Measurements from ENCODE around the gene SUFU. TPM values are rescaled to one million over a fixed set of nuclear protein-coding genes. Genes with fewer than 3 reads are reported as not detected.

The SUFU gene
- total RNA-seq, 2 donors from 2014 or later, result 3.1 to 6.6 TPM

DNA sequence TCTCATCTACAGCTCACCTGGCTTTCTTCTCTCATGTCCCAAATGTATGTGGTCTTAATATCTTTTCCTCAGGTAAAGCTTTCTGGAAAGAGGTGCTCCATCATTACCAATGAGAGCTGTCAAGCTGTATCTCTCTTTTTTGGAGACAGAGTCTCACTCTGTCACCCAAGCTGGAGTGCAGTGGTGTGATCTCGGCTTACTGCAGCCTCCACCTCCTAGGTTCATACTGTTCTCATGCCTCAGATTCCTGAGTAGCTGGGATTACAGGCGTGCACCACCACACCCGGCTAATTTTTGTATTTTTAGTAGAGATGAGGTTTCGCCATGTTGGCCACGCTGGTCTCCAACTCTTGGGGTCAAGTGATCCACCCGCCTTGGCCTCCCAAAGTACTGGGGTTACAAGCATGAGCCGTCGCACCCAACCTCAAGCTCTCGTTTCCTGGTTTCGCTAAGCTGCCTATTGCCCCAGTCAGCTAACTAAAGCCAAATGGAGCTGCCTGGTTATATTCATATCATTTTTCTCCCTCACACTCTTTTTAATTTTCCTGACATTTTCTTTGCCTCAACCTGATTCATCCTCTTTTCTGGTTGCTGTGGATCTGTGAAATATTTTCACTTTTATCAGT is 60.5 kb downstream of the SUFU start:
- DNase-seq, result no peak
- no peak for ATAC-seq
- Histone ChIP-seq H3K27ac (no peak overlapping the region), H3K4me3 (no peak overlapping the region), H3K4me1 (no peaks in the 10 kb centered on the region), H3K36me3 (replicated peaks in 1 of 2; ENCODE audit: insufficient read depth in 1 of 2, low read depth in 2 of 2) (no peaks in the 10 kb centered on the region), H3K9me3 (no peaks in the 10 kb centered on the region), H3K27me3 (no peaks in the 10 kb centered on the region)
- WGBS, 2 donors, result 88 to 89% methylated on average over 10 of the region's 10 CpGs
- intact Hi-C loops (cut with DNase I), result no loop called here
- no peak for TF ChIP-seq POLR2A (IDR thresholded peaks at IDR 0.05)
- TF ChIP-seq, protein P1, sequence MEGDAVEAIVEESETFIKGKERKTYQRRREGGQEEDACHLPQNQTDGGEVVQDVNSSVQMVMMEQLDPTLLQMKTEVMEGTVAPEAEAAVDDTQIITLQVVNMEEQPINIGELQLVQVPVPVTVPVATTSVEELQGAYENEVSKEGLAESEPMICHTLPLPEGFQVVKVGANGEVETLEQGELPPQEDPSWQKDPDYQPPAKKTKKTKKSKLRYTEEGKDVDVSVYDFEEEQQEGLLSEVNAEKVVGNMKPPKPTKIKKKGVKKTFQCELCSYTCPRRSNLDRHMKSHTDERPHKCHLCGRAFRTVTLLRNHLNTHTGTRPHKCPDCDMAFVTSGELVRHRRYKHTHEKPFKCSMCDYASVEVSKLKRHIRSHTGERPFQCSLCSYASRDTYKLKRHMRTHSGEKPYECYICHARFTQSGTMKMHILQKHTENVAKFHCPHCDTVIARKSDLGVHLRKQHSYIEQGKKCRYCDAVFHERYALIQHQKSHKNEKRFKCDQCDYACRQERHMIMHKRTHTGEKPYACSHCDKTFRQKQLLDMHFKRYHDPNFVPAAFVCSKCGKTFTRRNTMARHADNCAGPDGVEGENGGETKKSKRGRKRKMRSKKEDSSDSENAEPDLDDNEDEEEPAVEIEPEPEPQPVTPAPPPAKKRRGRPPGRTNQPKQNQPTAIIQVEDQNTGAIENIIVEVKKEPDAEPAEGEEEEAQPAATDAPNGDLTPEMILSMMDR (IDR thresholded peaks at IDR 0.05), result no peak

DNA sequence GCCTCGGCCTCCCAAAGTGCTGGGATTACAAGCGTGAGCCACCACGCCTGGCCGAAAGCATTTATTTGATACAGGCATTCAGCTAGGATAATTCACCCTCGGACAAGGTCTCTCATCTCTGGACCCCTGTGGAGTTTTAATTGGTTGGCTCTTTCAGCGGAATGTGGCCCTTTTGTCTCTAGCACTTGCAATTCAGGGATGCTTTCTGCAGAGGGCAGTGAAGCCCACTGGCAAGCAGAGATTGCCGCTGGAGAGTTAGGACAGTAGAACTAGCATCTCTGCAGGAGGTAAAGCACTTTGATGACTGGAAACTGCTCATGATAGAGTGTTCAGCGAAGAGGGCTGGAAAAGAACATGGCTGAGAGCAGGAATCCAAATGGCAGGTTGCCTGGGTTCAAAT is 62.0 kb downstream of the SUFU start:
- no peaks in the 10 kb centered on the region for H3K27me3 ChIP-seq
- ATAC-seq (no peak), DNase-seq (no peak)
- H3K27ac ChIP-seq, result no peak overlapping the region
- H3K36me3 ChIP-seq (replicated peaks in 1 of 2; ENCODE audit: insufficient read depth in 1 of 2, low read depth in 2 of 2), result no peaks in the 10 kb centered on the region
- 96 to 97% methylated on average over 7 to 8 of the region's 8 CpGs for WGBS, 2 donors
- intact Hi-C loops (cut with DNase I), result no loop called here
- no peaks in the 10 kb centered on the region for H3K4me1 ChIP-seq
- no peaks in the 10 kb centered on the region for H3K9me3 ChIP-seq
- no peak overlapping the region for H3K4me3 ChIP-seq
- TF ChIP-seq, protein P1 (IDR thresholded peaks at IDR 0.05), result no peak
- TF ChIP-seq POLR2A (IDR thresholded peaks at IDR 0.05), result no peak

DNA sequence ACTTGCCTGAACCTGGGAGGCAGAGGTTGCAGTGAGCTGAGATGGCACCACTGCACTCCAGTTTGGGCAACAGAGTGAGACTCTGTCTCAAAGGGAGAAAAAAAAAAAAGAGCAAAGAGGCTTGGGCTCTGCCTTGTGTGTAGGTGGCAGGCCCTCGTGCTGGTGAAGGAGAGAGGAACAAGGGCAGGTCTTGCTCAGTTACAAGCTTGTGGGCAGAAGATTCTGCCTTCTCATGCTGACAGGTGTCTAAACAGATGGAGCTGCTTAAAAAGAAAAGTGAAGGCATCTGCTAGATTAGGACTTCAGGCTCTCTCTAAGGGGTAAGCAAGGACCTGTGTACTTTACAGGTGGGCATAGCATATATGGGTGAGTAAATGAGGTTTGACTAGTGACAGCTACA is 75.0 kb downstream of the SUFU start:
- no peak overlapping the region for H3K4me3 ChIP-seq
- no peak overlapping the region for H3K27ac ChIP-seq
- TF ChIP-seq POLR2A (IDR thresholded peaks at IDR 0.05), result no peak
- TF ChIP-seq, protein P1 (IDR thresholded peaks at IDR 0.05), result no peak
- H3K4me1 ChIP-seq, result no peaks in the 10 kb centered on the region
- intact Hi-C loops (cut with DNase I), result loop anchor here (10.0 kb wide), 1 partner anchor 194 kb away; no protein-coding TSS in a partner anchor
- ATAC-seq, result no peak
- WGBS, 2 donors, result 78 to 81% methylated on average over 1 of the region's 1 CpG
- no peak for DNase-seq
- no peaks in the 10 kb centered on the region for H3K27me3 ChIP-seq
- no peaks in the 10 kb centered on the region for H3K36me3 ChIP-seq (replicated peaks in 1 of 2; ENCODE audit: insufficient read depth in 1 of 2, low read depth in 2 of 2)
- no peaks in the 10 kb centered on the region for H3K9me3 ChIP-seq

DNA sequence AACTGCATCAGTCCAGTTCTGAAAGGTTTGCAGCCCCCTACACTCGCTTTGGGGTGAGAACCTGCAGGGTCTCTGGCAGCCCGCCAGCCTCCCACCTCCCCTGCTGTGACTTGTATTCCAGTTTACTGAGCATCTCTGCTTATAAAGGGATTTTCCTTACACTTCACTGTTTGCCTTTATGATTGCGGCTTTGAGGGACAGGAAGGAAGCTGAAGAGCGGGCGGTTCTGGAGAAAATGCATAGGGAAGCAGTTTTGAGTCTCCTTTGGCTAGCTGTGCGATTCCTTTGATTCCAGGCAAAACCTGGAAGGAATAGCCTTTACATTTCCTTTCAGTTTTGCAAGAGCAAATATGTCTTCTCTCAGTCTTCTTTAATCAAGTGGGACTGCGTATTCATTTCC is 75.6 kb downstream of the SUFU start:
- Histone ChIP-seq H3K4me3 (no peak overlapping the region), H3K4me1 (no peaks in the 10 kb centered on the region), H3K36me3 (replicated peaks in 1 of 2; ENCODE audit: insufficient read depth in 1 of 2, low read depth in 2 of 2) (no peaks in the 10 kb centered on the region), H3K9me3 (no peaks in the 10 kb centered on the region), H3K27me3 (no peaks in the 10 kb centered on the region), H3K27ac (no peak overlapping the region)
- TF ChIP-seq POLR2A (IDR thresholded peaks at IDR 0.05), result no peak
- TF ChIP-seq, protein P1 (IDR thresholded peaks at IDR 0.05), result no peak
- ATAC-seq (no peak), DNase-seq (no peak)
- intact Hi-C loops (cut with DNase I), result loop anchor here (10.0 kb wide), 1 partner anchor 195 kb away; no protein-coding TSS in a partner anchor
- WGBS, 2 donors, result 57 to 78% methylated on average over 6 to 7 of the region's 7 CpGs

DNA sequence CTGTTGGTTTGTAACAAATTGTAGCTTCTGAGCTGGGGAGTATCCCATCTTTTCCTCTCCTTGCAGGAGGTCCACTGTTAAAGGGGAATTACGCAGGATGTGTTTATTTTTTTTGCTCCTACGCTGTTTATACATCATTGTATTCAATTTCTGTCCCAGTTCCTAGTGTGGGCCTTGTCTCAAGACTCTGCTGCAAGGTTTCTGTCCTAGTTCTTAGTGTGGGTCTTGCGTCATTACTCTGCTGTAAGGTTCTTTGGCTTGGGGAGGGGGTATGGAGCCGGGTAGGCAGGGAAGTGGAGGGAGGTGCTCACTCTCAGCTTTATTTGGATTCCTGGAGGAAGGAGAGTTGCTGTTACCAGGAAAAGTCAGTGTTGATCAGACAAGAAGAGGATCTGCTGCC is 76.5 kb downstream of the SUFU start:
- no peaks in the 10 kb centered on the region for H3K27me3 ChIP-seq
- H3K36me3 ChIP-seq (replicated peaks in 1 of 2; ENCODE audit: insufficient read depth in 1 of 2, low read depth in 2 of 2), result no peaks in the 10 kb centered on the region
- H3K4me3 ChIP-seq, result no peak overlapping the region
- intact Hi-C loops (cut with DNase I), result loop anchor here (10.0 kb wide), 1 partner anchor 65 kb away; no protein-coding TSS in a partner anchor
- H3K4me1 ChIP-seq, result no peaks in the 10 kb centered on the region
- DNase-seq (no peak), ATAC-seq (no peak)
- H3K9me3 ChIP-seq, result no peaks in the 10 kb centered on the region
- TF ChIP-seq, protein P1 (IDR thresholded peaks at IDR 0.05), result no peak
- TF ChIP-seq POLR2A (IDR thresholded peaks at IDR 0.05), result no peak
- no peak overlapping the region for H3K27ac ChIP-seq
- WGBS, 2 donors, result 84 to 91% methylated on average over 4 of the region's 4 CpGs
